NCI-H2227 (cell line): Measurements from ENCODE around the gene AGK.
"Not testable (repeated sequence)": the region's sequence is repeated elsewhere in the genome, so short reads cannot be mapped to it uniquely, and the experiment has no call there.

ENCODE experiments used
- DNase-seq: peaks from one replicate; lab custom pipeline; 2025; ENCODE audit not compliant: unreplicated experiment; lab: John Stamatoyannopoulos, UW

Gene AGK

DNA sequence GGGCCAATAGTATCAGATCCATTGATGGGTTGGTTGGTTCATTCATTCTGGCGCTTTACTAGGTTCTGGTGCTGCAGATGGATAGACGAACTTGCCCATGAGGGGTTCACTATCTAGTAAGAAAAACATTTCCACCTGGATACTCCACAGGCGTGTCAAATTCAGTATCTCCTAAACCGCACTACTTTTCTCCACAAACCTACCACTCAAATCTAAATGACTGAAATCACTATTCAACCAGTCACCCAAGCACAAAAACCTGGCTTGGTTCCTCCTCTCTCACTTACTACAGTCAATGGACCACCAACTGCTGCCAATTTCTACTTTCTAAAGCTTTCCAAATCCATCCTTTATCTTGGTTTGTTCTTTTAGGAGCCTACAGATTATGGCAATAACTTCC, 572 bp downstream of the AGK start:
- no peak for DNase-seq

- DNase-seq: no peak
These were observed 6.2 kb downstream of the AGK start for GRCh38 chr7:141557360-141557759.

GRCh38 chr7:141557831-141558531, 6.8 kb downstream of the AGK start:
- DNase-seq: not testable (repeated sequence)

- peak; percentile 72 for DNase-seq
These were observed 7.5 kb downstream of the AGK start for GRCh38 chr7:141558544-141559183.

DNA sequence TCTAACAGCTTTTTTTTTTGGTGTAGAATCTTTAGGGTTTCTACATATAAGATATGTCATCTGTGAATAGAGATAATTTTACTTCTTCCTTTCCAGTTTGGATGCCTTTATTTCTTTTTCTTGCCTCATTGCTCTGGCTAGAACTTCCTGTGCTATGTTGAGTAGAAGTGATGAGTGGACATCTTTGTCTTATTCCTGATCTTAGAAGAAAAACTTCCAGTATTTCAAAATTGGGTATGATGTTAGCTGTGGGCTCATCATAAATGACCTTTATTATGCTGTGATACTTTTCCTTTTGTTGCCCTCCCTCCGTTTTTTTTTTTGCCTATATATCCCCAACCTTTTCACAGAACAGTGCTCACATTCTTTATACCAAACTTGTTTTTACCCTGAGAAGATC, 8.8 kb downstream of the AGK start:
- DNase-seq: no peak

DNA sequence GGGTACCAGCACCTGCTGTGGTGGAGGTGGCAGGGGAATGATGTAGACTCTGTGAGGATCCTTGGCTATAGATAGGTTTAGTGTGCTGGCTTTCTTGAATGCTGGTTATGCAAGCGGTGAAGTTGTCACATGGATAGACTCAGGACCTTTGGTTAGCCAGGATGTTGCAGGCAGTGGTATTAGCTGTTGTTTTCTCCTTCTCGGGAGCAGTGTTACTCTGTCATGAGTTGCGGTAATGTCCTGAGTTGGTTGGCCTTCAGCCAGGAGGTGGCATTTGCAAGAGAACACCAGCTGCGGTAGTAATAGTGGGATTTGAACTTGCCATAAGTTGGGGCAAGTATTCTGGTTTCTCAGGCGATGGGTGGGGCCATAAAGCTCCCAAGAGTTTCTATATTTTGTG, 10.8 kb downstream of the AGK start:
- DNase-seq: no peak

DNA sequence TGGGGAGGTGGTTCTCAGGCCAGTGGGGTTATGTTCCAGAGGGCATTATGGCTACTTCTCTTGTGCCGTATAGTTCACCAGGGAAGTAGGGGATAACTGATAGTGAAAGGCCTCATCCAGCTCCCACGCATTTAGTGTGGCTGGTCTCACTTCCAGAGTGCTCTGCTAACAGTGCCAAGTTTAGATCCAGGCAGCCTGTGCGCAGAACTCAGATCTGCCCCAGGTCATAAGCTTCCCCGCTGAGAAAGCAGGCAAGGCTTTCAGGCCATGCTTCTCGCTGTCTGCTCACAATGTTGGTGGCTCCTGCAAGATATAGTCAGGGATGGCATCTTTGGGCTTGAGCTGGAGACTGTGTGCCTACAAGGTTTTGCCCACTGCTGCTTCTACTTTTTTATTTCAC, 11.3 kb downstream of the AGK start:
- DNase-seq: no peak

- DNase-seq: no peak
These were observed 11.8 kb downstream of the AGK start for GRCh38 chr7:141562972-141563371.

- no peak for DNase-seq
These were observed 12.9 kb downstream of the AGK start for GRCh38 chr7:141563956-141564623.

DNA sequence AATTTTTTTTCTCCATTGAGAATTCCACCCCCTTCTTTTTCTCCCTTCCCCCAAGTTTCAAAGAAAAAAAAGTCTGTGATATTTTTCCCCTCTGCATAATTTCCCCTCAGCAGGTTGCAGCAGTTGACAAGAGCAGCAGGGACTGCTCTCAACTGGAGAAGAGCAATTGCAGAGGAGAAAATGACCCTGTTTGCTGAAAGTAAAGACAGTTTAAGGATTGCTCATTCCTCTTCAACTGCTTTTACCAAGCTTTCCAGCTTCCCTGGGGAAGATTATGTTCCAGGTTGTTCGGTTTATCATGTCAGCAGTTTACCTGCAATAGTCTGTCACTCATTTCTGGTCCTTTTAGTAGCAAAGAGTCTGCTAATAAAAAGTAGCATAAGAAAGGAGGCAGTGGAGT, 16.2 kb downstream of the AGK start:
- DNase-seq: peak; percentile 33

GRCh38 chr7:141568227-141568626, 17.0 kb downstream of the AGK start:
- no peak for DNase-seq

DNA sequence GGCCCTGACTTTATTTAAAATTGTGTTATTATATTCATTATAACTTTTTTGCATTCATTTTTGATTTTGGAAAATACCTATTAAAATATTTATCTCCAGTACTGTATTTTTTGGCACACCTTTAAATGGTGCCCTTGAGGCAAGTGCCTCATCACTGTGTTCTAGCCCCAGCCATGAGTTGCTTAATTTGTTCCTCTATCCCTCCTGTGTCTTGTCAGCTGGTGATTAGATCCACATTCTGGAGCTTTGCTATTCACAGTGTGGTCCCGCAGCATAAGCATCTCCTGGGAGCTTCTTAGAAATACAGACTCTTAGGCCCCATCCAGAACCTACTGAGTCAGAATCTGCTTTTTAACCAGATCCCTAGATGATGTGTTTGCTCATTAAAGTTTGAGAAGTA, 19.8 kb downstream of the AGK start:
- no peak for DNase-seq

- DNase-seq: no peak
These were observed 21.0 kb downstream of the AGK start for GRCh38 chr7:141572175-141572574.

- DNase-seq: no peak
These were observed 22.3 kb downstream of the AGK start for GRCh38 chr7:141573511-141573910.

DNA sequence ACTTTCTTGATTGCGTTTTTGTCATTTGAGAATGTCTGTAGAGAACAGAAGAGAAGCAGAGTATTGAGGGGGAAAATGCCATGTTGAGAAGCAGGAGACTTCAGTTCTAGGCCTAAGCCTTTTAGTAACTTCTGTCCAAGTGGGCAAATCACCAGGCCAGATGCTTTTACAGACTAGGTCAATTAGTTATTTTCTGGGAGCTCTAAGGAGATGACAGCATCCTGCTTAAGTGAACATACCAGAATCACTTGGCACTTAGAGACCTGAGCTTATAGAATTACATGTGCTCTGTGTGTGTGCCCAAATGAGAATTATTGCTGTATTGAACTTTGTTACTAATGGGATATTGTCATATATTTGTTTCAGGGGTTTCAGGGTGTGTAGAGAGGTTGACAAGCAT, 24.0 kb downstream of the AGK start:
- DNase-seq: no peak

DNA sequence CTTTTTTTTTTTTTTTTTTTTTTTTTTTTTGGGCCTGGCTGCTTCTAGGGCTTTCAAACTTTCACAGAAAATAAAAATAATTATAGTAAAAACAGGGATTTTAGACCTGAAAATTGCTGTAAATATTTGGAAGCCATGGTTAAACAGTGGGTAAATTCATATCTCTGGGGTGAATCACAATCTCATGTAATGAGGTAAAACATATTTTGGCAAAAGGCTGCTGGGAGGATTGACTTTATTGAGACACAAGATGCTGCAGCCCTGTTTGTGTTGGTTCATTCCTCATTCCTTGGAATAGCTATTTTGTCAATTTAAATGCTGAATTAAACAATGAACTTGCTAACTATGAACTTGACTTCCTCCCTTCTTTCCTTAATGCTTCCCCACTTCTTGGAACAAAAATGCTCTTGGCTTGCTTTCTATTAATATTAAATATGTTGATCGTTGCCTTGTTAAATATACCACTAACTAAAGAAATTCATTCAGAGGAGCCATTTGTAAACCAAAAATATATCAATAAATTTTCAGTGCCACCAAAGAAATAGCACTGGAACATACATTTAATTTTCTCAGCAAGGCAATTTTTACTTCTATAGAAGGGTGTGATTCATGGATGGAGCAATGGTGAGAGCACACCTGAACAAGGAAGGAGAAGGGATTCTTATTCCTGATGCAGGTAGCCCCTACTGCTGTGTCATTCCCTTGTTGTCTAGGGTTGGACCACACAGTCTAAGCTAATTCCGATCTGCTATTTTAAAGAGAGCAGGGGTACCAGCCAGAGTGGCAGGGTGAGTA, 24.6 kb downstream of the AGK start:
- no peak for DNase-seq

DNA sequence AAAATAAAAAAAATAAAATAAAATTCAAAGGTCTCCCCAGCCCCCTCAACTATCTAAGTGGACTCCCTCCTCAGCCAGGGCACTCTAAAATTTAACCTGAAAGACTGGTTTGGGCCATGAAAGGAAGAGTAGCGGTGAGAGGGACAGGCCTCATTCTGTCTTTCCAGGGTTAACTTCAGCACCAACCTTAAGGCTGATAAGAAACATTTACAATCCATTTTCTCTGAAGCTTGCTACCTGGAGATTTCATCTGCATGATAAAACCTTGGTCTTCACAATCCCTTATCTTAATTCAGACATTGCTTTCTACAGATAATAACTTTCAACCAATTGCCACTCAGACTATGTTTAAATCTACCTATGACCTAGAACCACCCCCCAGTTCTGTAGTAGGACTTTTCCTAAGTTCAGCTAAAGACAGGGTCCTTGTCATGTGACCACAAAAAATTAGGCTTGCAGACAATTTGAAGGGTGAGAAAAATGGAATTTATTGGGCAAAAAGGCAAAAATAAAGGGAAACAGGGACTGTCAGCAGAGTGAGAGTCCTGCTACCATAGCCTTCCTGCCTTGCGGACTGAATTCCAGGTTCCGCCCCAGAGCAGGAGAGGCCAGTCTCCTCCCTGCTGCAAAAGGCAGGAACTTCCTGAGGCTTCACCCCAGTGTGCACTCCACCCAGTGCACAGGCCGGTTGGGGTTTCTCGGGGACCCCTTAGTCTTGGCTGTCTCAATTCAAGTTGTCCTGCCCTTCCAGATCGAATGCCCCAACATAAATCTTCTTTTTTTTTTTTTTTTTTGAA, 26.0 kb downstream of the AGK start:
- DNase-seq: no peak

- not testable (repeated sequence) for DNase-seq
These were observed 28.7 kb downstream of the AGK start for GRCh38 chr7:141579953-141580352.

DNA sequence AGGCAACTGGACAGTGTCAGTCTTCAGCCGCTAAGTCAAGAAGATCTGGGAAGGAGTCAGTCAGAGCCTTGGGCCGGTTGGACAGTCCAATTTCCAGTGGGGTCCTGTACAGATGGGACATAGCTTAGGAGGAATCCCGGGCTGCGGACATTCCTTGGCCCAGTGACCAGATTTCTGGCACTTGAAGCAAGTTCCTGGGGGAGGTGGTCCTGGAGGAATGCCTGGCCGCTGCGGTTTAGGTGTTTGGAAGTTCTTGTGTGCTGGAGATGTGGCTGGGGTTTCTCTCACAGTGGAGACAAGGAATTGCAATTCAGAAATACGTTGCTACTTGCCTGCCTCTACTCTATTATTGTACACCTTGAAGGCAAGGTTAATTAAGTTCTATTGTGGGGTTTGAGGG, 30.9 kb downstream of the AGK start:
- DNase-seq: not testable (repeated sequence)

DNA sequence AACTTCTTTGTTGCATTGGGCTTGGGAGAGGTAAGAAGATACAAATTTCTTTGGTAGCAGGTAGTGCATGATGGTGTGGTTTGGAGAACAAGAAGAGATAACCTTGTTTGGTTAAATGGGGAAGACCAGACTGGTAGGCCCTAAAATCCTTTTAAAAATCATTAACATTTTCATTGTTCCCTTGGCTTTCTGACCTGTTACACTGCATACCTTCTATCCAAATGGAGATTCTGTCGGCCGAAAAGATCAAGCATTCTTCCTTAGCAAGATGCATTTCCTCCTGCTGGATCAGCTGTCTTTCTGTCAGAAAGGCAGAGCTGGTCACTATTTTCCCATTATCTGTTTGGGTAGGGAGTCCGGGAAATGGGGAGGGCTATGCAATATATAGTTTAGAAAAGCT, 33.7 kb downstream of the AGK start:
- DNase-seq: no peak
